Measurements from ENCODE around the gene FTH1.

DNA sequence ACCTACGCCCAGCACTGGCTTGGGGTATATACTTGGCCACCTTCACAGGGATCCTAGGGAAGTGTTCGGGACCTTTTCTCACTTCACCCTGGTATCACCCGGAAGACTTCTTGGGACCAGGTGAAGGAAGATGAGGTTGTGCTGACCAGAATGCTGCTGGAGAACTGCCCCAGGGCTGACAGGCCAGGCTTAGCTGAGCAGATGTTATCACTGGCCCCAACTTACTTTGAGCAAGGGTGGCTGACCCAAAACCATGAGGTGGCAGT, 4.5 kb downstream of the FTH1 start:
- no peak for TF ChIP-seq POLR2A (IDR thresholded peaks at IDR 0.05)
- TF ChIP-seq, protein P1, sequence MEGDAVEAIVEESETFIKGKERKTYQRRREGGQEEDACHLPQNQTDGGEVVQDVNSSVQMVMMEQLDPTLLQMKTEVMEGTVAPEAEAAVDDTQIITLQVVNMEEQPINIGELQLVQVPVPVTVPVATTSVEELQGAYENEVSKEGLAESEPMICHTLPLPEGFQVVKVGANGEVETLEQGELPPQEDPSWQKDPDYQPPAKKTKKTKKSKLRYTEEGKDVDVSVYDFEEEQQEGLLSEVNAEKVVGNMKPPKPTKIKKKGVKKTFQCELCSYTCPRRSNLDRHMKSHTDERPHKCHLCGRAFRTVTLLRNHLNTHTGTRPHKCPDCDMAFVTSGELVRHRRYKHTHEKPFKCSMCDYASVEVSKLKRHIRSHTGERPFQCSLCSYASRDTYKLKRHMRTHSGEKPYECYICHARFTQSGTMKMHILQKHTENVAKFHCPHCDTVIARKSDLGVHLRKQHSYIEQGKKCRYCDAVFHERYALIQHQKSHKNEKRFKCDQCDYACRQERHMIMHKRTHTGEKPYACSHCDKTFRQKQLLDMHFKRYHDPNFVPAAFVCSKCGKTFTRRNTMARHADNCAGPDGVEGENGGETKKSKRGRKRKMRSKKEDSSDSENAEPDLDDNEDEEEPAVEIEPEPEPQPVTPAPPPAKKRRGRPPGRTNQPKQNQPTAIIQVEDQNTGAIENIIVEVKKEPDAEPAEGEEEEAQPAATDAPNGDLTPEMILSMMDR (IDR thresholded peaks at IDR 0.05), result no peak
- peak in 1 of 4 donors; percentile 3 for TF ChIP-seq POLR2AphosphoS5 (IDR thresholded peaks at IDR 0.05)

Data from sigmoid colon (tissue), 4 donors.